ENCODE results near the gene MATN1. TPM values are rescaled to one million over a fixed set of nuclear protein-coding genes. Genes with fewer than 3 reads are reported as not detected.

The MATN1 gene
- total RNA-seq, 1 experiment from 2014 or later, result 0.12 TPM

DNA sequence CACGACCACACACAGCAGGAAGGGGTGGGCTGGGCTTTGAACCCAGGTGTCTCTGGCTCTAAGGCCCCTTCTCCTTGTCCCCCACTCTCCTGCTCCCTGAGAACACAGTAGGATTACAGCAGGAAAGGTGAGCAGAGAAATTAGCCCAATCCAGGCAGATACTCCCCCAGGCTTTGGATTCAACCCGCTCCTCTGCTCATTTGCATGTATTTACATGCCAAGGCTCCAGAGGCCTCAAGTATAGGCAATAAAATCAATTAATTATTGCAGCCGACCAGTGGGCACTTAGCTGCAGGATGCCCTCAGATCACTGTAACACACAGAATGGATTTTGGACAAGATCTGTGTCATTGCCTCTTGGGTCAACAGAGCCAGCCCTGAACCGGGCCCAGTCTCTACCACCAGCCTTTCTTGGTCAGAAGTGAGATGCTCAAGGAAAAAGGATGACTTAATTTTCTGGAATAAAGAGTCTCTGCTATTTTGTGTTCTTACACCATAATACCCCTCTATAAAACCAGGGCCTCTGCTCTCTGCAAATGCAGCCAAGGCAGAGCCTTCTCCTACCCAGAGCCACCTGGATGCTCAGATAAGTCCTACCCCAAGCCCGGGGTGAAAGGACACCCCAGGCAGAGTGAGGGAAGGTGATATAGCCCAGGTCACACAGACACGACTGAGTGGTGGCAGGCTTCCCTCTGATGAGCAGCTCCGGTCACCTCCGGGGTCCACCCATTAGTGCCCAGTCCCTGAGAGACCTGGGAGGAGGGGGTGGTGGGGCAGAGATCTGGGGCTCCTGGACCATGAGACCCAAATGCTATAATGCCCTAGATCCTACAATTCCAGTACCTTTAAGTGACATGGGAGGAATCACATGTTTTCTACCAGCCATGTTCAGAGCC lies 28.9 kb downstream of the MATN1 start:
- Histone ChIP-seq H3K9ac (ENCODE audit: low read length) (no peak overlapping the region), H3K4me3 (replicated peaks in 1 of 2; ENCODE audit: low read depth in 1 of 2, low read length in 2 of 2) (no peak overlapping the region), H3K27me3 (ENCODE audit: insufficient read depth, low read length) (no peaks in the 10 kb centered on the region), H3K79me2 (ENCODE audit: insufficient read depth, low read length) (no peaks in the 10 kb centered on the region), H3K27ac (ENCODE audit: low read depth, low read length) (no peak overlapping the region), H3K4me1 (ENCODE audit: control insufficient read depth in 1 of 2, insufficient read depth in 2 of 2, low read length in 2 of 2) (peaks cover 0 to 13% of the 10 kb centered on the region in 2 experiments; a peak in 1 of 4 replicates), H2AFZ (ENCODE audit: low read depth, low read length, poor library complexity, severe bottlenecking) (no peak overlapping the region), H3K9me3 (ENCODE audit: control insufficient read depth in 1 of 2, insufficient read depth in 1 of 2, low read depth in 1 of 2, low read length in 2 of 2) (no peaks in the 10 kb centered on the region), H3K36me3 (ENCODE audit: control insufficient read depth in 1 of 2, insufficient read depth in 2 of 2, low read length in 2 of 2) (no peaks in the 10 kb centered on the region), H4K20me1 (ENCODE audit: insufficient read depth) (no peaks in the 10 kb centered on the region), H3K9me2 (ENCODE audit: insufficient read depth) (no peaks in the 10 kb centered on the region), H3K4me2 (ENCODE audit: low read length) (no peak overlapping the region)
- ChIA-PET POLR2A (no interaction called here), CTCF (no interaction called here), RAD21 (ENCODE audit: low non-redundant PET in 1 of 2, low total read pairs in 2 of 2, uncharacterized antibody in 2 of 2, unreplicated experiment in 2 of 2) (no interaction called here)
- no TSS peak for BruUV-seq (replicated peaks)
- intact Hi-C loops (cut with micrococcal nuclease), result no loop called here
- ATAC-seq (no peak), DNase-seq (ENCODE audit: low read depth, low spot score) (no peak)
- no peak for TF ChIP-seq ZFX (IDR thresholded peaks at IDR 0.05)
- TF ChIP-seq SP1 (IDR thresholded peaks at IDR 0.05; ENCODE audit: low read depth), result no peak
- TF ChIP-seq, protein P1, sequence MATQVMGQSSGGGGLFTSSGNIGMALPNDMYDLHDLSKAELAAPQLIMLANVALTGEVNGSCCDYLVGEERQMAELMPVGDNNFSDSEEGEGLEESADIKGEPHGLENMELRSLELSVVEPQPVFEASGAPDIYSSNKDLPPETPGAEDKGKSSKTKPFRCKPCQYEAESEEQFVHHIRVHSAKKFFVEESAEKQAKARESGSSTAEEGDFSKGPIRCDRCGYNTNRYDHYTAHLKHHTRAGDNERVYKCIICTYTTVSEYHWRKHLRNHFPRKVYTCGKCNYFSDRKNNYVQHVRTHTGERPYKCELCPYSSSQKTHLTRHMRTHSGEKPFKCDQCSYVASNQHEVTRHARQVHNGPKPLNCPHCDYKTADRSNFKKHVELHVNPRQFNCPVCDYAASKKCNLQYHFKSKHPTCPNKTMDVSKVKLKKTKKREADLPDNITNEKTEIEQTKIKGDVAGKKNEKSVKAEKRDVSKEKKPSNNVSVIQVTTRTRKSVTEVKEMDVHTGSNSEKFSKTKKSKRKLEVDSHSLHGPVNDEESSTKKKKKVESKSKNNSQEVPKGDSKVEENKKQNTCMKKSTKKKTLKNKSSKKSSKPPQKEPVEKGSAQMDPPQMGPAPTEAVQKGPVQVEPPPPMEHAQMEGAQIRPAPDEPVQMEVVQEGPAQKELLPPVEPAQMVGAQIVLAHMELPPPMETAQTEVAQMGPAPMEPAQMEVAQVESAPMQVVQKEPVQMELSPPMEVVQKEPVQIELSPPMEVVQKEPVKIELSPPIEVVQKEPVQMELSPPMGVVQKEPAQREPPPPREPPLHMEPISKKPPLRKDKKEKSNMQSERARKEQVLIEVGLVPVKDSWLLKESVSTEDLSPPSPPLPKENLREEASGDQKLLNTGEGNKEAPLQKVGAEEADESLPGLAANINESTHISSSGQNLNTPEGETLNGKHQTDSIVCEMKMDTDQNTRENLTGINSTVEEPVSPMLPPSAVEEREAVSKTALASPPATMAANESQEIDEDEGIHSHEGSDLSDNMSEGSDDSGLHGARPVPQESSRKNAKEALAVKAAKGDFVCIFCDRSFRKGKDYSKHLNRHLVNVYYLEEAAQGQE (IDR thresholded peaks at IDR 0.05; ENCODE audit: low read depth), result no peak
- TF ChIP-seq, protein P2, sequence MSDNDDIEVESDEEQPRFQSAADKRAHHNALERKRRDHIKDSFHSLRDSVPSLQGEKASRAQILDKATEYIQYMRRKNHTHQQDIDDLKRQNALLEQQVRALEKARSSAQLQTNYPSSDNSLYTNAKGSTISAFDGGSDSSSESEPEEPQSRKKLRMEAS (IDR thresholded peaks at IDR 0.05), result no peak
- TF ChIP-seq JUND (IDR thresholded peaks at IDR 0.05), result no peak
- no peak for TF ChIP-seq EZH2phosphoT487 (IDR thresholded peaks at IDR 0.05; ENCODE audit: borderline replicate concordance)
